GM18508 (cell line): ENCODE results near the gene FAM222A.

Experiments used
- ATAC-seq: cut with Tn5 transposase; IDR thresholded peaks from one replicate; pipeline ENCODE4 v1.9.1; 2021; ENCODE audit warnings: moderate number of reproducible peaks; ENCODE audit not compliant: insufficient read depth, unreplicated experiment

Gene FAM222A

DNA sequence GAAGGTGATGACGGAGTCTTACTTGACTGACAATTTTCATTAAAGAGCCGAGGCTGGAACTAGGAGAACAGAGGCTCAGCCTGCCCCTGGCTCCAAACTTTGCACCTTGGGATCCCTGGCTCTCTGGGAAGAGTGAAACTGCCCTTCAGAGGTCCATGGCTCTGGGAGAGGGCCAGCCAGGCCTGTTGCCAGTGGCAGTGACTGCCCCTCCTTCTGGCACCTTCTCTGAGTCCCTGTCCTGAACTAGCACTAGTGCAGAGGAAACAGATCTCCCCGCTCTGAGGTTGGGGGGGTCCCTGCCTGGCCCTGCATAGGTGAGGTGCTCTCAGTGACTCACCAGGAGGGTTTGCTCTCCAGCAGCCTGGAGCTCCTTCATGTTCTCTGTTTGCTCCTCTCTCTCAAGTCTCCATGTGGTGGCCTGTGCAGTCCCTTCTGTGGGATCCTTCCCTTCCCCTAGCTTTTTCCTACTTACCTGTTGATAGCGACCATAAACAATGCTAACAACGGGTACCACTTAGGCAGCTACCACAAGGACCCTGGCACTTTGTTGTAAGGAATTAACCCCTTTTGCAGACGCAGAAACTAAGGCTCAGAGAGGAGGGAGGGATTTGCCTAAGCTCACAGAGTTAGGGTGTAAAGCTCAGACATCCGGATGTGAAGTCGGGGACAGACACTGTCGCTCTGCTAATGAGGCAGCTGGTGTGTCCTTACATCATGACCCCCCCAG, 22.4 kb downstream of the FAM222A start:
- no peak for ATAC-seq

DNA sequence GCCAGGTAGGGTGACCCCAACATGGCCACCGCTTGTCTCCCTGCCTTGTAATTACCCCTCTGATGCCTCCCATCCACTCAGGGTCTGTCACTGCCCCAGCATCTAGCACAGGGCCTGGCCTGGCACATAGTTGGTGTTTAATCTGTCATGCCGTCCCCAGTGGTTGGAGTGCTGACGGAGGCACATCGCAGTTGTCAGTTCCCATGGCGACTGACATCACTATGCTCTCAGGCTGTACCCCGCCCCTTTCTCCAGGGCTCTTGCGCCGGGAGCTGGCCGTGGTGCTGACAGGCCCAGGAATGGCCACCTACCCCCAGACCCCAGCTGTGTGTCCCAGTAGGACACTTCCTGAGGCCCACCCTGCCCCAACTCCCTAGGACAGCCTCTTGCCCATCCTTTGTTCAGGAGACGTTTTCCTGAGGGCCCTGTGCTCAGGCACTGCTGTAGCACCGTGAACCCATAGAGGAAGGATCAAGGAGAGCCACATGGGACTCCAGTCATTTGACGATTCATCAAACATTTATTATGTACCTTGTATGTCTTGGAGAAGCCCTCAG, 23.0 kb downstream of the FAM222A start:
- no peak for ATAC-seq

DNA sequence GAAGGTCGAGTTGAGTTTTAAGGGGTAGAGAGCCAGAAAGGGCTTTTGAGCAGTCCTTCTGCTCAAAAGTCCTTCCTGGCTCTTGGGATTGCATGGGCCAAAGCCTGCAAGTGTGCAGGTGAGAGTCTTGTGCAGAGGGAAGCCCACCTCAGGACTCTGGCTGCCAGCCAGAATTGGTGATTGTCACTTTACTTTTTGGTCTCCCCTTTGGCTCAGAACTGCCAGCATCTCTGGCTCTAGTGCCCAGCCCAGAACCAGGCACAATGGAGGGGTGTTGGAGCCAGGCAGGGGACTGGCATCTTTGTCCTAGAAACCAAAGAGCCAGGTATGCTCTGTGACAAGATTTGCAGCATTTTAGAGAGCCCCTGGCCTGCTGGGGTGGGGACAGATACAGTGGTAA, 23.5 kb downstream of the FAM222A start:
- no peak for ATAC-seq

GRCh38 chr12:109737631-109738030, 24.0 kb downstream of the FAM222A start:
- no peak for ATAC-seq

- no peak for ATAC-seq
These were observed 24.6 kb downstream of the FAM222A start for GRCh38 chr12:109738209-109738608.

DNA sequence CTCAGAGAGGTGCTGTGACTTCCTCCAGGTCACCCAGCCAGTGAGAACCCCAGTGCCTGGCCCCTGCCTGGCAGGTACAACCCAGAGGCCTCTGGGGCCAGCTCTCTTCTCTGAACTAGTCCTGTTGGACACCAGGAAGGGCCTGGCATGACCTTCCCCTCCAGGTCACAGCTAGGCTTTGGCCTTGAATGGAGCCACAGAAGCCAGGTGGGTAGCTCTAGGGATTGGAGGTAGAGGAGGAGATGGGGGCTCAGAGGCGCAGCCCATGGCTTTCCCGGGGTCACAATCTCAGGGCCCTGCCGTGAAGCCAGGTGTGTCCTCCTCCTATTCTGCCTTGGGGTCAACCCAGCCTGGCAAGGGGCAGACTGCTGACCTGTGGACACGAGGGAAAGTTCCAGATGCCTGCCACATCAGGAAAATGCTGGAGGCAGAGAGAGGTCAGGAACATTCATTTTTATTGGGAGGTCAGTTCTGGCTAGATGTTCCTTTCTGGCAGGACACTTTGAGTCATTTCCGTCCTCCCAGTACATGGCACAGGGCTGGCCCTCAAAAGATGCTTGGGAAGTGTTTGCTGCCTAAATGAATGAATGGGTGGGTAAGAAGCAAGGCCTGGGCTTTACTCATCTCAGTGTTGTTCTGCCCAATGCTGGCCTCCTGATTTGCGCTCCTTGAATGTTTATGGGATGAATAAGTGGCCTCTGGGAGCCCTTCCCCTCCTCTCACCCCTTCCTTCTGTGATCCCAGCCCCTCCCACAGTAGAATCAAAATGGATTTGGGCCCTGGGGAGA, 25.4 kb downstream of the FAM222A start:
- no peak for ATAC-seq

GRCh38 chr12:109739747-109740693, 26.4 kb downstream of the FAM222A start:
- no peak for ATAC-seq

DNA sequence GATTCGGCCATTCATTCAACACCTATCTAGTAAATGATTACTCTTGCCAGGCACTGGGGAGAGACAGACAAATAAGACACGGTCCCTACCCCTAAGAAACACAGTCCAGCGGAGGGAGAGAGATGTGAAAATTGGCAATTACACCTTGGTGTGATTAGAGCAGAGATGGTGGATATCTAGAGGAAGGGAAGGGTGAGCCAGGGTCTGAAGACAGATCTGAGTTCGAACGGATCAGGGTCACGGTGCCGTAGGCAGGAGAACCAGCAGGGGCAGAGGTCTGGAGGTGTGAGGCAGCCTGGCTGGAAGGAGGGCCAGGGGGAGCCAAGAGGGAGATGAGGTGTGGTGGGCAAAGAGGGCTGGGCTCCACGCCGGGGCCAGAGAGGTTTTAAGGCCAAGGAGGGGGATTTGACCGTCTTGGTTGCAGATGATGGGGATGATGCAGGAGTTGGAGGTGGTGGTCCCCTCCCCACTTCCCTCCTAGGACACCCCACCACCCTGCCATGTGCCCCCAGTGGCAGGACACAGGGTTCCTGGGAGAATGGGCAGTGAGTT, 27.1 kb downstream of the FAM222A start:
- ATAC-seq: no peak

- no peak for ATAC-seq
These were observed 27.8 kb downstream of the FAM222A start for GRCh38 chr12:109741286-109741969.

- ATAC-seq: no peak
These were observed 28.5 kb downstream of the FAM222A start for GRCh38 chr12:109741970-109742703.

DNA sequence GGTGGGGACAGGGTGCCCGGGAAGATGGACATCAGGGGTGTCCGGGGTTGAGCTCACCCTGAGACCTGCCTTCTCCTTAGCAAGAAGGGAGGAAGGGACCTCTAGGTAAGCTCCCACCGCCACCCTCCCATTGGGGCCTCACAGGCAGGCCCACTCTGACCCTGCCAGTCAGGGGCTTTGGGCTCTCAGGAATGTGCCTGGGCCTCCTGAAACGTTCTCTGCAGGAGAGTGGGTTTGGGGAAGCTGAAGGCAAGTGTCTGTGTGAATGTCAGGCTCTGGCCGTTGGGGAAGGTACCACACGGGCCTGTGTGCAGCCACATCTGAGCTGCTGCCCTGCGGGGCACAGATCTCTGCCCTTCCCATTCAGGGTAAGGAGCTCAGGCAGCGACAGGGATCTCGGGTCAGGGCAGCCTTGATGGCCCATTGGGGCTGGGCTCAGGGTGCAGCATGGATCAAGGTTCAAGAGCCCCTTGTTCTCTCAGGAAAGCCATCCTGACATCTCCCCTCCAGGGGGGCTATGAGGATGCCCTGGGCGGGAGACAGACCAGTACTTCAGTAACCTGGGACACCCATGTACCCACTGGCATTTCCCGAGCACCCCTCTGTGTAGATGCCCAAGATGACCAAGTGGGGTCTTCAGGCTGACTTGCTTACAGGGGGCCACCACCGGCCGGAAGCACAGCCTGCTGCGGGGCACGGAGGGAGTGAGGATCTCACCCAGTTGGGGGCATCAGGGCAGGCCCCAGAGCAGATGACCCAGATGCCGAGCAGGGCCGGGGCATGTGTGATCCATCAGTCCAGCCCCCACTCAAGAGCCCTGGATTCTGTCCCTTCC, 29.7 kb downstream of the FAM222A start:
- ATAC-seq: no peak

- ATAC-seq: no peak
These were observed 30.4 kb downstream of the FAM222A start for GRCh38 chr12:109744026-109744425.

DNA sequence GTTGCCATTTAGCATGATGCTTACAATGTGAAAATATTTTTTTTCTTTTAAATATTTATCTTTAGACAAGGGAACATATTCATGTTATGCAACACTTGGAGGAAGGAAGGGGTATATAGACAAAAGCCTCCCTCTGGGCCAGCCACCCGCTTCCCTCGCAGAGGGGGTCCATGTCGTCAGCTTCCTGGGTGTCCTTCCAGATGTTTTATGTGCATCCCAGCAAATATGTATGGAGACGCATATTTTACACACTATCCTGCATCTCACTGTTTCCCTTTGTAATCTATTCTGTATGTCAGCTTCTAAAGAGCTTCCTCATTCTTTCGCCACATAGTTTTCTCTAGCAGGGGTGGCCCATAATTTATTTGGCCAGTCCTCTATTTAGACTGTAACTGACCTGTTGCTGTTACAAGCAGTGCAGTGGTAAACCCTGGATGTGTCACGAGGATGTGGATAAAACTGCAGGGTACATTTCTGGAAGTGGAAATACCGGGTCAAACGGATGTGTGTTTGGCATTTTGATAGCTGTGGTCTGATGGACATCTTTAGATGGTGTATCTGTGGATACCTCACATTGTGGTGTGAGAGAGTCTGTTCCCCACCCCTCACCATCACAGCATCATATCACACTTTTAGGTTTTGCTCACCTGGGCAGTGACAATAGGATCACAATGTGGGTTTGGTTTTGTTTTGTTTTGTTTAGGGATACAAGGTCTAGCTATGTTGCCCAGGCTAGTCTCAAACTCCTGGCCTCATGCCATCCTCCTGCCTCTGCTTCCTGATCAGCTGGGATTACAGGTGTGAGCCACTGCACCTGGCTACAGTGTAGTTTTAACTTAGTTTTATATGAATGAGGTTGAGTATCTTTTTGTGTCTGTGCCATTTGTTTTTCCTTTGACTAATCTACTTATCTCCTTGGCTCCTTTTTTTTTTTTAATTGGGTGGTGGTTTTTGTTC, 31.6 kb downstream of the FAM222A start:
- ATAC-seq: no peak

DNA sequence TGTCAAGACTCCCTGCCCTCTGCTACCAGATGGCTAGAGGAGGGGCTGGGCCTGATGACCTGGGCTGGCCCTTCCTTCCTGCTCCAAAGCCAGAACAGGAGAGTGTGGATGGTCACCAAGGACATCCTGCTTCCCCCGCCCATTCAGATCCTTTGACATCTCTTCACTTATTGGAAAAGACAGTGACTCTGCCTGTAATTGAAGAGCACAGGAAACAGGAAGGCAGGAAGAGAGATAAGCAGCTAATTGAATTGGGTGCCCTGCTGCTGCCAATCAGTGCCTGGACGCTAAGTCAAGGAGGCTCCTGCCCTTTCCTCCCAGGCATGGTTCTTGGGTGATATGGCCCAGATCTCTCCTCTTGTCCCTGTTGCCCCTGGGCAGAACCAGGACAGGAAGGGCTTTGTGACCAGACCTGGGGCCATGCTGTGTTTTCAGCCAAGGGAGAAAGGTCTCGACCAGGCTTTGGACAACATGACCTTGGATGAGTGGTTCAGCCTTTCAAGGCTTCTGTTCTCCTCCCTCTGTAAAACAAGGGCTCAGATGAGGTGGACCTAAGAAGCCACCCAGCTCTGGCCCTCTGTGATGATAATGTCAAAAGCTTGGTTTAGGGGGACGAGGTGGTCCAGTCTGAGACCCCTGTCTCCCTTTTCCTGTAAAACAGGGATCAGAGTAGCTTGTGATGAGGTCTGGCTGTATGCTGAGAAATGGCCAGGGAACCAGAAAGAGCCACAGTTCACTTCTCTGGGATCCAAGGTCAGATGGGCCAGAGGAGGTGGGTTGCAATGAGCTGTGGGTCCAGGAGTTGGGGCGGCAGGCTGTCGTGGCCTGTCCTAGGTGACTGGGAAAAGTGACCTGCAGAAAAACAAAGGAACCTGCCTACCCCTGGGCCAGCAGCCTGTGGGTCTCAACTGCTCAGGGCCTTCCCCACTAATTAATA, 38.8 kb downstream of the FAM222A start:
- no peak for ATAC-seq

DNA sequence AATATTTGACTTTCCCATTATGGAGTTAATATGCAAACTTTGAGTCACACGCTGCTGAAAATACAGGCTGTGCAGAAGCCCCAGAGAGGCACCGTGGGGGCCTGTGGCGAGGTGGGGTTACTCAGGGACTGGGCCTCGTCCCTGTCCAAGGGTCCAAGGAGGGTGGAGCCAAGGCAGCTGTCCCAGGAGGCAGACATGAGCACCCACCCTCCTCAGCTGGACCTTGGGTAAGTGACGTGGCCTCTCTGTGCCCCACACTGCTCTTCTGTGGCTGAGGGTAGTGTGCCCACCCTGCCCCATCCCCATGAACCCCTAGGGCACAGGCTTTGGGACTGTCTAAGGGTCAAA, 39.4 kb downstream of the FAM222A start:
- no peak for ATAC-seq

- ATAC-seq: no peak
These were observed 40.3 kb downstream of the FAM222A start for GRCh38 chr12:109753959-109754358.
